GM13976 (cell line): ENCODE measurements around the gene OR2A12.

Experiments
- DNase-seq: peaks from one replicate; pipeline ENCODE4 v3.0.0; 2012; ENCODE audit warnings: low spot score
- CTCF ChIP-seq: IDR thresholded peaks from 2 replicates; pipeline ENCODE4 v1.5.1; 2012; ENCODE audit warnings: borderline replicate concordance, mild to moderate bottlenecking; ENCODE audit not compliant: insufficient read depth; ENCODE audit errors: extremely low read depth, missing control alignments, control extremely low read depth
- in situ Hi-C: fragments of 300-500 bp; cut with MboI; formaldehyde crosslinking; loops from one replicate; pipeline ENCODE4 v1.12.0; 2022; ENCODE audit warnings: low sequenced_read_pairs, mixed read lengths, inconsistent platforms; ENCODE audit not compliant: unreplicated experiment

OR2A12 gene

DNA sequence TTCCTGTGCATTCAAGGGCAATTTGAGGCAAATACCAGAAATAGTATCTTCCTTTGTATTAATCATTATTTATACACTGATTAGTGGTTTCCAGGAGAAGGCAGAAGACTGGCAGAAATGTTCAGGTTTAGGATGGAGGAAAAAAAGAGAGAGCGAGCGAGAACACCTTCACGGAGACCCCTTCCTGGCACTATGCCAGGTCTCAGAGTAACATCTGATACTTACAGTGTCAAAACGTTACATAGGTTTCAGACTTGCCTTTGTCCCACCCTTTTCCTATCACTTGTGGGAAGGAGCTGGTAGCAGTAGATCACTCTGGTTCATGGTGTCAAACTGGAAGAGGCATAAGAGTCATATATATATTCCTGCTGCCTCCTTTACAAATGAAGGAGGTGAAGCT is 652 bp downstream of the OR2A12 start:
- TF ChIP-seq CTCF, result no peak
- no peak for DNase-seq
- in situ Hi-C loops, result no loop called here

- DNase-seq, result no peak
- no peak for TF ChIP-seq CTCF
- in situ Hi-C loops, result no loop called here
These were observed 1.2 kb downstream of the OR2A12 start for GRCh38 chr7:144087230-144087629.

- no peak for TF ChIP-seq CTCF
- DNase-seq, result no peak
- in situ Hi-C loops, result no loop called here
These were observed 4.6 kb downstream of the OR2A12 start for GRCh38 chr7:144090667-144091066.

- no peak for TF ChIP-seq CTCF
- in situ Hi-C loops, result no loop called here
- no peak for DNase-seq
These were observed 12.7 kb downstream of the OR2A12 start for GRCh38 chr7:144098776-144099175.

- no peak for TF ChIP-seq CTCF
- in situ Hi-C loops, result no loop called here
- no peak for DNase-seq
These were observed 14.5 kb downstream of the OR2A12 start for GRCh38 chr7:144100607-144101006.

DNA sequence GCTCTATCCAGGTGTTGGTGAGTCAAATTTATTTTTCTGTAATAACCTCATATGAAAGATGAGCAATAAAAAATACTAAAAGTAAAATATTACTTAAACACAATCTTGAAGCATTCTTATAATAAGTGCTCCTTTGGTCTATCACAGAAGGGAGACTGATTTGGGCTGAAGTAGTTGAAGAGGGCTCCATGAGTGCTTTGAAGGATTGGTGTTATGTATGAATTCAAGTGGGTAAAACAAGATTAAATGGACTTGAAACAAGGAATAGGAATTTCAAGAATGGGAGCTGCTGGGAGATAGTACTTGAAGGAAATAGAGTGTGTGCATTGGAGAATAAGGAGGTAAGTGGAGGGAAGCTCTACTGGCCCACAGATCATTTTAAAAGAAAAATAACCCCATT is 16.0 kb downstream of the OR2A12 start:
- DNase-seq, result no peak
- TF ChIP-seq CTCF, result no peak
- in situ Hi-C loops, result no loop called here

- in situ Hi-C loops, result no loop called here
- TF ChIP-seq CTCF, result no peak
- DNase-seq, result no peak
These were observed 19.1 kb downstream of the OR2A12 start for GRCh38 chr7:144105211-144105610.
